HepG2 (cell line): Measurements from ENCODE around the gene CDK14. TPM values are rescaled to one million over a fixed set of nuclear protein-coding genes. Genes with fewer than 3 reads are reported as not detected.

ENCODE experiments used
- ATAC-seq: fragments of 200-7000 bp; cut with Tn5 transposase; 3 replicates; pipeline ENCODE4 v1.9.1; 2020; ENCODE audit warnings: mild to moderate bottlenecking, moderate library complexity
- BruUV-seq: library from RNA; stranded (reverse); fragments of 400-500 nt; replicated peaks from 2 replicates; lab custom pipeline; 2021; lab: Mats Ljungman, UMichigan
- CTCF ChIA-PET: fragments of 300-600 bp; formaldehyde crosslinking; extraction: SDS; loops from one replicate; lab custom pipeline; 2021; ENCODE audit warnings: low total read pairs, inconsistent platforms, low intra/inter-chr PET ratio; lab: Yijun Ruan, JAX
- POLR2A ChIA-PET: fragments of 350-600 bp; sonication (Branson Sonifier 250); formaldehyde crosslinking; loops from one replicate; lab custom pipeline; 2020; ENCODE audit warnings: antibody characterized with exemption, inconsistent platforms; lab: Yijun Ruan, JAX
- DNase-seq: peaks from one replicate; pipeline ENCODE4 v3.0.0-alpha.2; 2015; ENCODE audit warnings: low spot score
- FAIRE-seq: peaks from 3 replicates; lab custom pipeline; 2011; peaks lifted over from hg19 to GRCh38; lab: Jason Lieb, UNC
- H2AFZ ChIP-seq: one replicate; pipeline ENCODE4 v1.6.1; 2011; ENCODE audit warnings: low read length, inconsistent platforms
- H3K27ac ChIP-seq: fragments of 300-600 bp; 3 replicates; pipeline ENCODE4 v1.8.0; 2011; ENCODE audit warnings: mixed run types, mild to moderate bottlenecking, mixed read lengths, low read length, inconsistent platforms; ENCODE audit not compliant: insufficient read depth; ENCODE audit errors: extremely low read length
- H3K27me3 ChIP-seq, 2 experiments: fragments of 200-600 bp in 1 of 2; 2 replicates in 1 of 2; 3 replicates in 1 of 2; pipeline versions ENCODE4 v1.6.0 to v1.8.0; 2011; ENCODE audit warnings: low read length in 2 of 2, mild to moderate bottlenecking in 2 of 2, moderate library complexity in 2 of 2, inconsistent platforms in 1 of 2; ENCODE audit not compliant: insufficient read depth in 2 of 2, control insufficient read depth in 1 of 2
- H3K36me3 ChIP-seq, 2 experiments: fragments of 200-600 bp in 1 of 2; replicated peaks in 1 of 2; 2 replicates in 1 of 2; 3 replicates in 1 of 2; pipeline versions ENCODE4 v1.5.1 to v1.8.0; 2011; ENCODE audit warnings: low read length in 2 of 2, inconsistent platforms in 1 of 2; ENCODE audit not compliant: insufficient read depth in 2 of 2, control insufficient read depth in 1 of 2
- H3K4me1 ChIP-seq: 2 replicates; pipeline ENCODE4 v1.5.1; 2012; ENCODE audit warnings: low read length, inconsistent platforms; ENCODE audit not compliant: insufficient read depth
- H3K4me2 ChIP-seq: 2 replicates; pipeline ENCODE4 v1.6.0; 2011; ENCODE audit warnings: low read depth, low read length, inconsistent platforms
- H3K4me3 ChIP-seq, 3 experiments: fragments of 200-600 bp in 1 of 3; sonication (generic), shearing (Covaris generic) in 1 of 3; replicated peaks in 1 of 3; 2 replicates each; pipeline ENCODE4 v1.5.1; 2011 to 2016; ENCODE audit warnings: low read length in 3 of 3, inconsistent platforms in 2 of 3, low read depth in 2 of 3, mild to moderate bottlenecking in 2 of 3, control low read depth in 1 of 3, mixed read lengths in 1 of 3; ENCODE audit not compliant: insufficient read depth in 1 of 3
- H3K79me2 ChIP-seq: one replicate; pipeline ENCODE4 v1.6.1; 2011; ENCODE audit warnings: low read length, inconsistent platforms; ENCODE audit not compliant: insufficient read depth
- H3K9ac ChIP-seq: 2 replicates; pipeline ENCODE4 v1.6.0; 2011; ENCODE audit warnings: mild to moderate bottlenecking, low read depth, low read length, inconsistent platforms; ENCODE audit not compliant: insufficient read depth
- H3K9me3 ChIP-seq: 2 replicates; pipeline ENCODE4 v1.5.1; 2012; ENCODE audit warnings: mild to moderate bottlenecking, low read length
- H4K20me1 ChIP-seq: 2 replicates; pipeline ENCODE4 v1.6.0; 2011; ENCODE audit warnings: inconsistent platforms, mild to moderate bottlenecking, low read length, moderate library complexity; ENCODE audit not compliant: insufficient read depth
- ATF7-NPFF ChIP-seq: sonication (generic); formaldehyde crosslinking; IDR thresholded peaks from 2 replicates; pipeline ENCODE4 v1.8.1; 2023; ENCODE audit warnings: mild to moderate bottlenecking, low read depth, missing genetic modification reagents, moderate library complexity
- BHLHE40 ChIP-seq: IDR thresholded peaks from 2 replicates; pipeline ENCODE4 v1.6.1; 2011; ENCODE audit warnings: low read length, improper control_type of control experiment
- SRY ChIP-seq: sonication (generic); formaldehyde crosslinking; IDR thresholded peaks from 2 replicates; pipeline ENCODE4 v1.8.0; 2022; ENCODE audit warnings: mild to moderate bottlenecking, missing genetic modification reagents
- ZNF567 ChIP-seq: sonication (generic); formaldehyde crosslinking; IDR thresholded peaks from 2 replicates; pipeline ENCODE4 v1.8.1; 2023; ENCODE audit warnings: mild to moderate bottlenecking, missing genetic modification reagents, borderline replicate concordance
- ZNF878 ChIP-seq: sonication (generic); formaldehyde crosslinking; IDR thresholded peaks from 2 replicates; pipeline ENCODE4 v1.8.1; 2023; ENCODE audit warnings: mild to moderate bottlenecking, missing genetic modification reagents, moderate library complexity
- ZNF879 ChIP-seq: sonication (generic); formaldehyde crosslinking; IDR thresholded peaks from 2 replicates; pipeline ENCODE4 v1.8.1; 2023; ENCODE audit warnings: missing genetic modification reagents
- ZSCAN21 ChIP-seq: sonication (generic); formaldehyde crosslinking; IDR thresholded peaks from 2 replicates; pipeline ENCODE4 v1.8.0; 2022; ENCODE audit warnings: mild to moderate bottlenecking, missing genetic modification reagents, moderate library complexity, borderline replicate concordance
- WGBS: methylation state at CpG from one replicate; pipeline ENCODE4 v1.1.6; 2017; ENCODE audit warnings: low lambda C conversion rate; 5-methylcytosine and 5-hydroxymethylcytosine counted together
- in situ Hi-C: cut with HindIII; loops from 2 replicates; pipeline ENCODE4 v1.10.0; 2017; ENCODE audit warnings: low pct_unique_long_range_greater_than_20kb; ENCODE audit not compliant: extremely low pct_ligation_motif_present
- intact Hi-C: fragments of 100-400 bp; cut with micrococcal nuclease; formaldehyde crosslinking; loops from one replicate; pipeline ENCODE4 v1.10.0; 2022; ENCODE audit not compliant: unreplicated experiment
- polyA plus RNA-seq, 8 experiments: library from polyadenylated mRNA; depleted of rRNA in 3 of 8; stranded (reverse) in 7 of 8; unstranded in 1 of 8; fragments of >200 nt; fragmentation: Illumina TruSeq in 4 of 8; extraction: Trizol in 4 of 8; gene quantifications; 2 replicates each; pipeline versions ENCODE4 v1.2.1 to v1.2.3, GENCODE V29; 2011 to 2016; ENCODE audit warnings: low read depth in 4 of 8, missing spikeins in 1 of 8, mixed read lengths in 1 of 8; ENCODE audit not compliant: insufficient read depth in 1 of 8
- total RNA-seq, 5 experiments: library from RNA; depleted of rRNA; stranded (reverse); fragments of >200 nt; fragmentation: Illumina TruSeq; extraction: Trizol; gene quantifications; 2 replicates each; pipeline ENCODE4 v1.2.3, GENCODE V29; 2016; ENCODE audit warnings: low read depth in 1 of 5
- TF ChIP-seq, protein P1 (sequence below): sonication (generic); formaldehyde crosslinking; IDR thresholded peaks from 2 replicates; pipeline ENCODE4 v1.9.0; 2021; ENCODE audit warnings: missing genetic modification reagents, mild to moderate bottlenecking, borderline replicate concordance
- TF ChIP-seq, protein P2 (sequence below): sonication (generic); formaldehyde crosslinking; IDR thresholded peaks from 2 replicates; pipeline ENCODE4 v1.9.0; 2021; ENCODE audit warnings: missing genetic modification reagents, borderline replicate concordance

The CDK14 gene
- total and polyA plus RNA-seq, 2 of the 13 experiments (the other 11 are each of a cell fraction or from before 2014, with no cell fraction given): 0.26 to 0.71 TPM

DNA sequence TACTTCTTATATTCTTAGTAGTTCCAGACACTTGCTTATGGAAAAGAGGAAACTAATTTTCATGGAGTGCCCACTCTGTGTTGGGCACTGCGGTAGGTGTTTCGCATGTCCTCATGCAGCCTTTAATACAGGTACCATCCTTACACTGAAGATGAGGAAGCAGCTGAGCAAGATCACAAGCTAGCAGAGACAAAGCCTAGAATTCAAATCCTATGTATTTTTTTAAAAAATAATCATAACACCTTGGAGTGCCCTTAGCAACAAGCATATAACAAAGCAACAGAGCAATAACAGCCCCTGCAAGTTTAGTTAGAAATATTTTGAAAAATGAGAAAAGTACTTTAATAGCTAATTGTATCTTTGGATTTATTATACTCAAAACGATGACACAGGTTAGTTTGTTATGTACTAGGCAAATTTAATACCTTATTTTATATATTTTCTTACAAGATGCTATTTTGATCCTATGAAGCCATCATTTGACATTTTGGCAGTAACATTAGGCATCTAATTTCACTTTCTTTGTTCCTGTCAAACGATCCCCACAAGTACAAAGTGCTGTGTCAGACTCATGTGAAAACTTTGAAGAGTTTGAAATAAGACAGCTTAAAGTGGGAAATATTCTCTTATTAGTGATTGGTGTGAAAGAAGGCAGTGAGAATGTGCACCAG is 245.8 kb downstream of the CDK14 start:
- no TSS peak for BruUV-seq
- ATAC-seq (no peak), DNase-seq (no peak), FAIRE-seq (no peak)
- Histone ChIP-seq H3K79me2 (no peaks in the 10 kb centered on the region), H3K27ac (no peak overlapping the region), H3K27me3 (no peaks in the 10 kb centered on the region), H3K9ac (no peak overlapping the region), H2AFZ (no peak overlapping the region), H3K4me3 (no peak overlapping the region), H3K9me3 (peaks cover 7% of the 10 kb centered on the region; the same call in 1 of the 2 replicates), H3K4me2 (no peak overlapping the region), H3K4me1 (no peaks in the 10 kb centered on the region), H4K20me1 (no peaks in the 10 kb centered on the region), H3K36me3 (no peaks in the 10 kb centered on the region)
- POLR2A ChIA-PET: no interaction called here
- 43% methylated on average over 4 of the region's 4 CpGs for WGBS
- CTCF ChIA-PET: no interaction called here
- in situ Hi-C loops: no loop called here
- TF ChIP-seq ZNF878 (no peak), ATF7-NPFF (CRISPR knock-in tag) (no peak), ZNF567 (no peak), SRY (CRISPR knock-in tag) (no peak), BHLHE40 (no peak), ZNF879 (CRISPR knock-in tag) (no peak), ZSCAN21 (no peak)
- TF ChIP-seq, protein P1, sequence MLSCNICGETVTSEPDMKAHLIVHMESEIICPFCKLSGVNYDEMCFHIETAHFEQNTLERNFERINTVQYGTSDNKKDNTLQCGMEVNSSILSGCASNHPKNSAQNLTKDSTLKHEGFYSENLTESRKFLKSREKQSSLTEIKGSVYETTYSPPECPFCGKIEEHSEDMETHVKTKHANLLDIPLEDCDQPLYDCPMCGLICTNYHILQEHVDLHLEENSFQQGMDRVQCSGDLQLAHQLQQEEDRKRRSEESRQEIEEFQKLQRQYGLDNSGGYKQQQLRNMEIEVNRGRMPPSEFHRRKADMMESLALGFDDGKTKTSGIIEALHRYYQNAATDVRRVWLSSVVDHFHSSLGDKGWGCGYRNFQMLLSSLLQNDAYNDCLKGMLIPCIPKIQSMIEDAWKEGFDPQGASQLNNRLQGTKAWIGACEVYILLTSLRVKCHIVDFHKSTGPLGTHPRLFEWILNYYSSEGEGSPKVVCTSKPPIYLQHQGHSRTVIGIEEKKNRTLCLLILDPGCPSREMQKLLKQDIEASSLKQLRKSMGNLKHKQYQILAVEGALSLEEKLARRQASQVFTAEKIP (CRISPR knock-in tag): no peak
- TF ChIP-seq, protein P2, sequence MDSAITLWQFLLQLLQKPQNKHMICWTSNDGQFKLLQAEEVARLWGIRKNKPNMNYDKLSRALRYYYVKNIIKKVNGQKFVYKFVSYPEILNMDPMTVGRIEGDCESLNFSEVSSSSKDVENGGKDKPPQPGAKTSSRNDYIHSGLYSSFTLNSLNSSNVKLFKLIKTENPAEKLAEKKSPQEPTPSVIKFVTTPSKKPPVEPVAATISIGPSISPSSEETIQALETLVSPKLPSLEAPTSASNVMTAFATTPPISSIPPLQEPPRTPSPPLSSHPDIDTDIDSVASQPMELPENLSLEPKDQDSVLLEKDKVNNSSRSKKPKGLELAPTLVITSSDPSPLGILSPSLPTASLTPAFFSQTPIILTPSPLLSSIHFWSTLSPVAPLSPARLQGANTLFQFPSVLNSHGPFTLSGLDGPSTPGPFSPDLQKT (CRISPR knock-in tag): no peak
- TF ChIP-seq, all 625 proteins: peak for 0
- intact Hi-C loops: no loop called here
